ENCODE data around the gene PLAU. TPM values are rescaled to one million over a fixed set of nuclear protein-coding genes. Genes with fewer than 3 reads are reported as not detected.
"Not testable (repeated sequence)": the region's sequence is repeated elsewhere in the genome, so short reads cannot be mapped to it uniquely, and the experiment has no call there.

Gene PLAU
- total RNA-seq, 1 donor from 2014 or later, result 37.8 TPM

GRCh38 chr10:73898730-73899410 lies 12.1 kb upstream of the PLAU start:
- no peak for DNase-seq

- DNase-seq, result no peak
Measured at GRCh38 chr10:73899423-73899822, 11.5 kb upstream of the PLAU start.

GRCh38 chr10:73900064-73900463 lies 10.9 kb upstream of the PLAU start:
- no peak for DNase-seq

- no peak for DNase-seq
Measured at GRCh38 chr10:73901261-73901660, 9.7 kb upstream of the PLAU start.

GRCh38 chr10:73902351-73902750 lies 8.6 kb upstream of the PLAU start:
- DNase-seq, result no peak

GRCh38 chr10:73905256-73906020 lies 5.5 kb upstream of the PLAU start:
- no peak for DNase-seq

- peak; percentile 96 for DNase-seq
Measured at GRCh38 chr10:73906524-73907447, 4.1 kb upstream of the PLAU start.

GRCh38 chr10:73907841-73908517 lies 3.0 kb upstream of the PLAU start:
- DNase-seq, result no peak

- DNase-seq, result peak; percentile 62
Measured at GRCh38 chr10:73908853-73909539, 1.9 kb upstream of the PLAU start.

GRCh38 chr10:73909540-73910115 lies 1.3 kb upstream of the PLAU start:
- no peak for DNase-seq

- peak; percentile 50 for DNase-seq
Measured at GRCh38 chr10:73910401-73910763, 550 bp upstream of the PLAU start.

GRCh38 chr10:73911553-73912004 lies 647 bp downstream of the PLAU start:
- no peak for DNase-seq

GRCh38 chr10:73914036-73914435 lies 3.1 kb downstream of the PLAU start:
- no peak for DNase-seq

GRCh38 chr10:73915206-73915851 lies 4.4 kb downstream of the PLAU start:
- no peak for DNase-seq

GRCh38 chr10:73916761-73917470 lies 6.0 kb downstream of the PLAU start:
- DNase-seq, result no peak

- no peak for DNase-seq
Measured at GRCh38 chr10:73917566-73918305, 6.8 kb downstream of the PLAU start.

GRCh38 chr10:73919481-73919880 lies 8.5 kb downstream of the PLAU start:
- not testable (repeated sequence) for DNase-seq

GRCh38 chr10:73920089-73920488 lies 9.2 kb downstream of the PLAU start:
- peak; percentile 74 for DNase-seq
